GM21515 (cell line): Measurements from ENCODE around the gene LRIG1.

Source experiments
- ATAC-seq: cut with Tn5 transposase; IDR thresholded peaks from one replicate; pipeline ENCODE4 v1.9.1; 2021; ENCODE audit not compliant: unreplicated experiment

LRIG1 gene

GRCh38 chr3:66470956-66471686, 29.7 kb downstream of the LRIG1 start:
- no peak for ATAC-seq

GRCh38 chr3:66470285-66470684, 30.5 kb downstream of the LRIG1 start:
- no peak for ATAC-seq

- ATAC-seq = peak; percentile 58
Observed at GRCh38 chr3:66469220-66469640, 31.6 kb downstream of the LRIG1 start.

- ATAC-seq = no peak
Observed at GRCh38 chr3:66467996-66468735, 32.7 kb downstream of the LRIG1 start.

GRCh38 chr3:66466606-66467270, 34.1 kb downstream of the LRIG1 start:
- ATAC-seq = no peak

- ATAC-seq = no peak
Observed at GRCh38 chr3:66465587-66465986, 35.2 kb downstream of the LRIG1 start.

GRCh38 chr3:66465034-66465433, 35.8 kb downstream of the LRIG1 start:
- no peak for ATAC-seq

- ATAC-seq = no peak
Observed at GRCh38 chr3:66464512-66464894, 36.3 kb downstream of the LRIG1 start.

GRCh38 chr3:66463730-66464511, 36.9 kb downstream of the LRIG1 start:
- no peak for ATAC-seq

GRCh38 chr3:66463054-66463631, 37.7 kb downstream of the LRIG1 start:
- ATAC-seq = no peak

GRCh38 chr3:66457252-66457651, 43.6 kb downstream of the LRIG1 start:
- no peak for ATAC-seq

- no peak for ATAC-seq
Observed at GRCh38 chr3:66456711-66457173, 44.1 kb downstream of the LRIG1 start.

GRCh38 chr3:66454464-66454859, 46.4 kb downstream of the LRIG1 start:
- ATAC-seq = no peak

GRCh38 chr3:66453651-66454463, 47.0 kb downstream of the LRIG1 start:
- no peak for ATAC-seq

GRCh38 chr3:66452303-66453011, 48.4 kb downstream of the LRIG1 start:
- no peak for ATAC-seq

- ATAC-seq = no peak
Observed at GRCh38 chr3:66451766-66452165, 49.1 kb downstream of the LRIG1 start.

GRCh38 chr3:66450390-66451022, 50.3 kb downstream of the LRIG1 start:
- ATAC-seq = no peak

- no peak for ATAC-seq
Observed at GRCh38 chr3:66449411-66449974, 51.3 kb downstream of the LRIG1 start.
